Kidney (tissue), 14 donors: ENCODE data around the gene COPS7A. TPM values are rescaled to one million over a fixed set of nuclear protein-coding genes. Genes with fewer than 3 reads are reported as not detected.

ENCODE experiments used
- DNase-seq, 5 donors: peaks; one replicate each; pipeline ENCODE4 v3.0.0-alpha.2; 2013 to 2020
- FAIRE-seq: peaks from 2 replicates; lab custom pipeline; 2012; peaks lifted over from hg19 to GRCh38; lab: Jason Lieb, UNC
- H3K27ac ChIP-seq, 2 donors: one replicate each; pipeline ENCODE4 v1.7.0; 2013; ENCODE audit warnings: low read depth in 2 of 2, low read length in 2 of 2, inconsistent platforms in 1 of 2
- H3K27me3 ChIP-seq: one replicate; pipeline ENCODE4 v1.7.1; 2013; ENCODE audit warnings: low read length, inconsistent platforms; ENCODE audit not compliant: control insufficient read depth, insufficient read depth
- H3K36me3 ChIP-seq, 3 donors: one replicate each; pipeline versions ENCODE4 v1.7.0 to v1.7.1; 2013; ENCODE audit warnings: low read length in 3 of 3, control low read depth in 1 of 3, inconsistent platforms in 1 of 3; ENCODE audit not compliant: insufficient read depth in 3 of 3, control insufficient read depth in 2 of 3
- H3K4me1 ChIP-seq, 3 donors: one replicate each; pipeline versions ENCODE4 v1.7.0 to v1.7.1; 2013; ENCODE audit warnings: low read length in 3 of 3, inconsistent platforms in 1 of 3, low read depth in 1 of 3; ENCODE audit not compliant: control insufficient read depth in 2 of 3, insufficient read depth in 2 of 3
- H3K4me3 ChIP-seq, 3 donors: one replicate each; pipeline versions ENCODE4 v1.7.0 to v1.8.1; 2013; ENCODE audit warnings: low read length in 3 of 3, control low read depth in 1 of 3, inconsistent platforms in 1 of 3
- H3K9ac ChIP-seq, 3 donors: one replicate each; pipeline versions ENCODE4 v1.7.0 to v1.7.1; 2013; ENCODE audit warnings: low read length in 3 of 3, control low read depth in 1 of 3, inconsistent platforms in 1 of 3
- H3K9me3 ChIP-seq, 3 donors: one replicate each; pipeline versions ENCODE4 v1.7.0 to v1.7.1; 2013; ENCODE audit warnings: low read length in 3 of 3, control low read depth in 1 of 3, inconsistent platforms in 1 of 3; ENCODE audit not compliant: control insufficient read depth in 2 of 3, insufficient read depth in 1 of 3
- intact Hi-C: fragments of 100-400 bp; cut with DNase I; formaldehyde crosslinking; loops from one replicate; pipeline ENCODE4 v1.11.1; 2022
- polyA plus RNA-seq: library from polyadenylated mRNA; stranded (reverse); fragments of 350-450 nt; fragmentation: Illumina TruSeq; extraction: RNeasy Lipid Tissue Mini Kit (QIAGEN cat#74804); gene quantifications from one replicate; pipeline ENCODE4 v1.2.3, GENCODE V29; 2014; ENCODE audit warnings: low read depth, low replicate concordance; ENCODE audit not compliant: insufficient read depth
- total RNA-seq: library from RNA; stranded (reverse); fragmentation: NEBNext Ultra II Directional; extraction: Animal tissue kit (Norgen Biotek cat#: 25700); gene quantifications from one replicate; pipeline ENCODE4 v1.2.1, GENCODE V29; 2021
- TF ChIP-seq, protein P1 (sequence below): IDR thresholded peaks from 3 replicates; pipeline ENCODE4 v1.5.1; 2012; ENCODE audit warnings: mild to moderate bottlenecking, moderate library complexity, borderline replicate concordance; ENCODE audit not compliant: insufficient read depth; ENCODE audit errors: extremely low read depth
- donor health status: control.
- donor health status: control.
- donor health status: control.
- donor health status: control.
- donor health status: control.
- donor health status: DM: yes; HTN: yes; CAD: no.
- donor health status: Normal renal cell carcinoma (clear cell type).

COPS7A gene
- total and polyA plus RNA-seq, 2 donors from 2014 or later = 71.9 to 94.1 TPM

- DNase-seq (peak in 1 of 5 donors; percentile 42), FAIRE-seq (no peak)
- Histone ChIP-seq H3K4me1 (peaks cover 0 to 18% (median 9%) of the 10 kb centered on the region in 3 donors), H3K9me3 (no peaks in the 10 kb centered on the region), H3K27ac (no peak overlapping the region), H3K36me3 (peaks cover 0 to 4% (median 3%) of the 10 kb centered on the region in 3 donors), H3K27me3 (no peaks in the 10 kb centered on the region), H3K9ac (no peak overlapping the region), H3K4me3 (no peak overlapping the region)
- intact Hi-C loops = no loop called here
- TF ChIP-seq, protein P1, sequence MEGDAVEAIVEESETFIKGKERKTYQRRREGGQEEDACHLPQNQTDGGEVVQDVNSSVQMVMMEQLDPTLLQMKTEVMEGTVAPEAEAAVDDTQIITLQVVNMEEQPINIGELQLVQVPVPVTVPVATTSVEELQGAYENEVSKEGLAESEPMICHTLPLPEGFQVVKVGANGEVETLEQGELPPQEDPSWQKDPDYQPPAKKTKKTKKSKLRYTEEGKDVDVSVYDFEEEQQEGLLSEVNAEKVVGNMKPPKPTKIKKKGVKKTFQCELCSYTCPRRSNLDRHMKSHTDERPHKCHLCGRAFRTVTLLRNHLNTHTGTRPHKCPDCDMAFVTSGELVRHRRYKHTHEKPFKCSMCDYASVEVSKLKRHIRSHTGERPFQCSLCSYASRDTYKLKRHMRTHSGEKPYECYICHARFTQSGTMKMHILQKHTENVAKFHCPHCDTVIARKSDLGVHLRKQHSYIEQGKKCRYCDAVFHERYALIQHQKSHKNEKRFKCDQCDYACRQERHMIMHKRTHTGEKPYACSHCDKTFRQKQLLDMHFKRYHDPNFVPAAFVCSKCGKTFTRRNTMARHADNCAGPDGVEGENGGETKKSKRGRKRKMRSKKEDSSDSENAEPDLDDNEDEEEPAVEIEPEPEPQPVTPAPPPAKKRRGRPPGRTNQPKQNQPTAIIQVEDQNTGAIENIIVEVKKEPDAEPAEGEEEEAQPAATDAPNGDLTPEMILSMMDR = peak; percentile 20
These were observed 39.2 kb upstream of the COPS7A start for GRCh38 chr12:6684609-6685008.

GRCh38 chr12:6685814-6686213 is 38.0 kb upstream of the COPS7A start:
- Histone ChIP-seq H3K27ac (no peak overlapping the region), H3K9ac (no peak overlapping the region), H3K9me3 (no peaks in the 10 kb centered on the region), H3K4me3 (no peak overlapping the region), H3K4me1 (peaks cover 0 to 18% (median 14%) of the 10 kb centered on the region in 3 donors), H3K36me3 (peaks cover 0 to 2% (median 0%) of the 10 kb centered on the region in 3 donors), H3K27me3 (no peaks in the 10 kb centered on the region)
- no peak for DNase-seq
- intact Hi-C loops = no loop called here
- TF ChIP-seq, protein P1 = no peak
- FAIRE-seq = no peak

DNA sequence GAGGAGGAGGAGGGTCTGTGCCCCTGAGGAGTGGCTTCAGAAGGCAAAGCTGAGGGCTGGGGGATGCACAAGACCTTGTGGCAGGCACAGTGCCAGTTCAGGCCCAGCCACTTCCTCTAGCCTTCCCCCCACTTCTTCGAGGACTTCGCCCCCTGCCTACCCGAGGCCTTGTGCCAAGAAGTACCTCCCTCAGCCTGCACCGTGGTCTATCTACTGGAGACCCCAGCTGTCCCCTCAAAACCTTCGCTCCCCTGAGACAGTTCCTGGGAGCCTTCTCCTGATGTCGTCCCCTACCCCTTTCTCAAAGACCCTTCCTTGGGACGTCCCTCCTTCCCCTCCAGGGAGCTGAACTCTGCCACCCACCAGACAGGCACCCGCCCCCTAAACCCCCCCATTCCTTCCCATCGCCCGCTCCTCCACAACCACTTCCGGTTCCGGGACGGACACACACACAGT is 35.3 kb upstream of the COPS7A start:
- Histone ChIP-seq H3K27ac (peak overlapping the region; percentile 97 to 98), H3K9me3 (no peaks in the 10 kb centered on the region), H3K9ac (peak overlapping the region; percentile 75 to 89 (median 87)), H3K27me3 (no peaks in the 10 kb centered on the region), H3K4me3 (peak overlapping the region; percentile 89 to 93 (median 92)), H3K4me1 (peaks cover 0 to 18% (median 14%) of the 10 kb centered on the region in 3 donors), H3K36me3 (no peaks in the 10 kb centered on the region)
- intact Hi-C loops = no loop called here
- no peak for FAIRE-seq
- DNase-seq = peak in 2 of 5 donors; percentile 73 to 85
- TF ChIP-seq, protein P1 = no peak
